ENCODE results near the gene PSMD2.

PSMD2 gene

GRCh38 chr3:184335661-184336546, 36.9 kb downstream of the PSMD2 start:
- no peak for TF ChIP-seq CTCF (conservative IDR thresholded peaks at IDR 0.05; ENCODE audit: low read depth, low read length)
- Histone ChIP-seq H3K4me3 (IDR thresholded peaks at IDR 0.05; ENCODE audit: insufficient read depth, low read depth, low read length) (no peak overlapping the region), H3K36me3 (ENCODE audit: insufficient read depth) (peaks cover 12% of the 10 kb centered on the region; the same call in 1 of the 2 replicates), H3K27me3 (ENCODE audit: insufficient read depth, low read depth) (no peaks in the 10 kb centered on the region), H3K79me2 (ENCODE audit: insufficient read depth, low read depth) (peaks cover 2% of the 10 kb centered on the region; the same call in 1 of the 2 replicates), H4K20me1 (ENCODE audit: insufficient read depth) (no peaks in the 10 kb centered on the region), H3K4me2 (peak overlapping the region; percentile 39; the same call in 1 of the 2 replicates), H2AFZ (ENCODE audit: low read depth) (no peak overlapping the region), H3K27ac (peak overlapping the region; percentile 54), H3K4me1 (ENCODE audit: low read depth, poor library complexity, severe bottlenecking) (peaks cover 3% of the 10 kb centered on the region), H3K9ac (peak overlapping the region; percentile 34; the same call in 1 of the 2 replicates)

DNA sequence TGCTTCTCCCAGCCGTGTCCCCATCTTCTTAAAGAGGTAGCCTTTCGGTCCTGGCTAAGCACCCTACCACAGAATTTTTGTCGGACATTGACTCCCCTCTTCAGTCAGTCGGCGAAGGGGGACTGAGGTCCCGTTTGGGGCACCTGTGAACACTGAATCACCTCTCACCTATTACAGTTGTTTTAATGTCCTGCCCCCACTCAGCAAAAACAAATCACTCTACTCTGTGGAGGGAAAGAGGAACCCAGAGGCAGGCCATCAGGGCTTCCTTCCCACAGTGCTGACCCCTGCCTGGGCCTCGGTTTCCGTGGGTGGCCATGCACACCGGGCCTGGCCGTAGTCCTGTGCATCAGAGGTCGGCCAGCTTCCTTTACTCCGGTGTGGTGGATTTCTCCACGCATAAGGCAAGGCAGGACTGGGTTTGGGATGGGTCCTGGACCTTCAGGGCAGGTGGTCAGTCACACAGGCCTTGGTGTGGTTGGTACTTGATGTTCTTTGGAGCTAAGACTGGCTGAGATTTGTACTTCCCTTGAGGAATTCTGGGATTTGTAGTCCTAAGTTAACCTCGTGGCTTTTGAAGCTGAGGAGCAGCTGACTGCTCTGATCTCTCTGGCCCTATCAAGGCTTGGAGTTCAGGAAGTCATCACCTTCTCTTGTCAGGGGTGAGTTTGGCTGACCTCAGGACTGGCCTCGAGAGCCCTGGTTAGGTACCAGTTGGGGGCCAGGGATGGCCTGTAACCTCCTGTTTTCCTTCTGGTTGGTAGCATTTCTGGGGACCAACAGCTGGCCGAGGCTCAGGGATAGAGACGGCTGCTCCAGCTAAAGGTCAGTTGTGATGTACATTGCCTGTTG, 37.7 kb downstream of the PSMD2 start:
- no peaks in the 10 kb centered on the region for H3K79me2 ChIP-seq (ENCODE audit: insufficient read depth, low read depth)
- no peak overlapping the region for H3K27ac ChIP-seq
- TF ChIP-seq CTCF (conservative IDR thresholded peaks at IDR 0.05; ENCODE audit: low read depth, low read length): no peak
- H3K36me3 ChIP-seq (ENCODE audit: insufficient read depth): peaks cover 6% of the 10 kb centered on the region; the same call in 1 of the 2 replicates
- peaks cover 3% of the 10 kb centered on the region for H3K4me1 ChIP-seq (ENCODE audit: low read depth, poor library complexity, severe bottlenecking)
- H3K9ac ChIP-seq: peak overlapping the region; percentile 34; the same call in 1 of the 2 replicates
- no peaks in the 10 kb centered on the region for H4K20me1 ChIP-seq (ENCODE audit: insufficient read depth)
- H3K4me3 ChIP-seq (IDR thresholded peaks at IDR 0.05; ENCODE audit: insufficient read depth, low read depth, low read length): no peak overlapping the region
- H3K4me2 ChIP-seq: peak overlapping the region; percentile 26; the same call in 1 of the 2 replicates
- no peaks in the 10 kb centered on the region for H3K27me3 ChIP-seq (ENCODE audit: insufficient read depth, low read depth)
- no peak overlapping the region for H2AFZ ChIP-seq (ENCODE audit: low read depth)

DNA sequence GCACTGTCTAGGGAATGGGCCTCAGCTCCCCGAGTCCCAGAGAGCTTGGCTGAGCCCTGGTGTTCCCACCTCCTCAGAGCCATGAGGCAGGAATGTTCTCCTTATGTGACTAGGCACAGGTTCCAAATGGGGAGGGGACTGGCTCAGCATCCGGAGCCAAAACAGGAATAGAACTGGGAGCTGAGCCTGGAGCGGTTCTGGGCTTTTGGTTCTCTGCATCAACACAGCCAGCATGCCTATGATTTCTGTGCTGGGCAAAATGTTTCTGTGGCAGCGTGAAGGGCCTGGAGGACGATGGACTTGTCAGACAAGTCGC, 38.3 kb downstream of the PSMD2 start, which contains the start of gene FAM131A:
Gene FAM131A (plus strand): TSS at position 202 of the 316 bp plus-strand sequence. CDS start 31 bp downstream, at position 233.
- Histone ChIP-seq H3K4me1 (ENCODE audit: low read depth, poor library complexity, severe bottlenecking) (peaks cover 3% of the 10 kb centered on the region), H4K20me1 (ENCODE audit: insufficient read depth) (no peaks in the 10 kb centered on the region), H3K36me3 (ENCODE audit: insufficient read depth) (peaks cover 6% of the 10 kb centered on the region; the same call in 1 of the 2 replicates), H3K27ac (no peak within 1 kb of the TSS), H3K79me2 (ENCODE audit: insufficient read depth, low read depth) (no peaks in the 10 kb centered on the region), H2AFZ (ENCODE audit: low read depth) (no peak within 1 kb of the TSS), H3K27me3 (ENCODE audit: insufficient read depth, low read depth) (no peaks in the 10 kb centered on the region), H3K4me2 (peak within 1 kb of the TSS; percentile 26; the same call in 1 of the 2 replicates), H3K9ac (peak within 1 kb of the TSS; percentile 34; the same call in 1 of the 2 replicates), H3K4me3 (IDR thresholded peaks at IDR 0.05; ENCODE audit: insufficient read depth, low read depth, low read length) (no peak within 1 kb of the TSS)
- TF ChIP-seq CTCF (conservative IDR thresholded peaks at IDR 0.05; ENCODE audit: low read depth, low read length): no peak

- no peak overlapping the region for H3K4me2 ChIP-seq
- no peaks in the 10 kb centered on the region for H4K20me1 ChIP-seq (ENCODE audit: insufficient read depth)
- peaks cover 6% of the 10 kb centered on the region; the same call in 1 of the 2 replicates for H3K36me3 ChIP-seq (ENCODE audit: insufficient read depth)
- no peaks in the 10 kb centered on the region for H3K79me2 ChIP-seq (ENCODE audit: insufficient read depth, low read depth)
- H3K4me1 ChIP-seq (ENCODE audit: low read depth, poor library complexity, severe bottlenecking): peaks cover 3% of the 10 kb centered on the region
- TF ChIP-seq CTCF (conservative IDR thresholded peaks at IDR 0.05; ENCODE audit: low read depth, low read length): no peak
- no peak overlapping the region for H3K4me3 ChIP-seq (IDR thresholded peaks at IDR 0.05; ENCODE audit: insufficient read depth, low read depth, low read length)
- H3K27me3 ChIP-seq (ENCODE audit: insufficient read depth, low read depth): no peaks in the 10 kb centered on the region
- H3K9ac ChIP-seq: no peak overlapping the region
- H2AFZ ChIP-seq (ENCODE audit: low read depth): no peak overlapping the region
- no peak overlapping the region for H3K27ac ChIP-seq
These were observed 38.9 kb downstream of the PSMD2 start for GRCh38 chr3:184337981-184338380.
